GM23248 (cell line): ENCODE measurements around the gene PHTF1.

ENCODE experiments used
- EZH2 ChIP-seq: fragments of 200-600 bp; sonication (generic); IDR thresholded peaks from 2 replicates; pipeline ENCODE4 v1.6.1; 2018; ENCODE audit warnings: antibody characterized with exemption, mild to moderate bottlenecking; ENCODE audit not compliant: insufficient read depth, poor library complexity, severe bottlenecking
- EZH2phosphoT487 ChIP-seq: fragments of 200-600 bp; sonication (generic); IDR thresholded peaks from 2 replicates; pipeline ENCODE4 v1.6.1; 2018; ENCODE audit warnings: antibody characterized with exemption, moderate library complexity, mild to moderate bottlenecking, low read depth; ENCODE audit not compliant: insufficient read depth

DNA sequence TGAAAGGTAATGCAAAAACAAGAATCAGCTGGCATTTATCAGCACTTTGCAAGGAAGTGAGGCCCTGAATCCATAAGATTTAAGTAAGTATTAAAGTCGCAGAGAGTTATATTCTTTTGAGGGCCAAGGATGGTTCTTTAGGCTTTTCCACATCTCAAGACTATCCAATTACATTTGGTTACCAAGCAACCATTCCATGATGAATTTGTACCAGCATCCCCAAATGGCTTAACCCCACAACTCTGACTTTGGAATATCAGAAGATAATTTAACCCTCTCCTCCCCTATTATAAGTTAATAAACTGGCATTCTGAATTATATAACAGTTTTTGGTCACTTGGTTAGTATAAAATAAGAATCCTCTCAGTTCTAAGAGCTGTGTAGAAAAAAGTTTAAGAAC, 2.8 kb downstream of the PHTF1 start:
- TF ChIP-seq EZH2 = no peak
- no peak for TF ChIP-seq EZH2phosphoT487
